Measurements from ENCODE around the gene PRM1.
"Not testable (repeated sequence)": the region's sequence is repeated elsewhere in the genome, so short reads cannot be mapped to it uniquely, and the experiment has no call there.

PRM1 gene

GRCh38 chr16:11313493-11314308 lies 32.6 kb upstream of the PRM1 start:
- no peak for DNase-seq (ENCODE audit: low read depth)

- no peak for DNase-seq (ENCODE audit: low read depth)
Observed at GRCh38 chr16:11312718-11313492, 31.8 kb upstream of the PRM1 start.

- no peak for DNase-seq (ENCODE audit: low read depth)
Observed at GRCh38 chr16:11310997-11311561, 29.9 kb upstream of the PRM1 start.

- DNase-seq (ENCODE audit: low read depth) = no peak
Observed at GRCh38 chr16:11310634-11310977, 29.5 kb upstream of the PRM1 start.

GRCh38 chr16:11309895-11310633 lies 28.9 kb upstream of the PRM1 start:
- DNase-seq (ENCODE audit: low read depth) = no peak

- no peak for DNase-seq (ENCODE audit: low read depth)
Observed at GRCh38 chr16:11308493-11309283, 27.6 kb upstream of the PRM1 start.

- DNase-seq (ENCODE audit: low read depth) = no peak
Observed at GRCh38 chr16:11307639-11308492, 26.7 kb upstream of the PRM1 start.

GRCh38 chr16:11306997-11307638 lies 26.0 kb upstream of the PRM1 start:
- no peak for DNase-seq (ENCODE audit: low read depth)

- DNase-seq (ENCODE audit: low read depth) = no peak
Observed at GRCh38 chr16:11306381-11306780, 25.3 kb upstream of the PRM1 start.

GRCh38 chr16:11303405-11304138 lies 22.4 kb upstream of the PRM1 start:
- no peak for DNase-seq (ENCODE audit: low read depth)

GRCh38 chr16:11302977-11303376 lies 21.8 kb upstream of the PRM1 start:
- no peak for DNase-seq (ENCODE audit: low read depth)

- no peak for DNase-seq (ENCODE audit: low read depth)
Observed at GRCh38 chr16:11301645-11302501, 20.7 kb upstream of the PRM1 start.

GRCh38 chr16:11300560-11300892 lies 19.4 kb upstream of the PRM1 start:
- DNase-seq (ENCODE audit: low read depth) = no peak

- DNase-seq (ENCODE audit: low read depth) = no peak
Observed at GRCh38 chr16:11299865-11300559, 18.9 kb upstream of the PRM1 start.

- DNase-seq (ENCODE audit: low read depth) = not testable (repeated sequence)
Observed at GRCh38 chr16:11298950-11299547, 17.9 kb upstream of the PRM1 start.

GRCh38 chr16:11298143-11298900 lies 17.2 kb upstream of the PRM1 start:
- no peak for DNase-seq (ENCODE audit: low read depth)
